DOHH2 (cell line): ENCODE results near the gene EML5.

ENCODE experiments used
- H3F3A ChIP-seq: fragments of 200-600 bp; sonication (generic), shearing (Covaris generic); 2 replicates; pipeline ENCODE4 v1.6.0; 2016; ENCODE audit warnings: antibody characterized with exemption, mild to moderate bottlenecking; ENCODE audit not compliant: control insufficient read depth, insufficient read depth
- H3K27ac ChIP-seq: fragments of 200-600 bp; sonication (generic); 2 replicates; pipeline ENCODE4 v1.5.1; 2014; ENCODE audit warnings: low read depth, mild to moderate bottlenecking, low read length, moderate library complexity
- H3K27me3 ChIP-seq: fragments of 200-600 bp; sonication (generic); 2 replicates; pipeline ENCODE4 v1.6.1; 2014; ENCODE audit warnings: mild to moderate bottlenecking, low read length, mixed read lengths; ENCODE audit not compliant: control insufficient read depth
- H3K36me3 ChIP-seq: fragments of 200-600 bp; sonication (generic); 2 replicates; pipeline ENCODE4 v1.6.1; 2014; ENCODE audit warnings: mild to moderate bottlenecking, low read length, moderate library complexity, mixed read lengths; ENCODE audit not compliant: control insufficient read depth
- H3K4me1 ChIP-seq: fragments of 200-600 bp; sonication (generic); 2 replicates; pipeline ENCODE4 v1.6.1; 2014; ENCODE audit warnings: mild to moderate bottlenecking, low read length, mixed read lengths; ENCODE audit not compliant: control insufficient read depth
- H3K4me2 ChIP-seq: fragments of 200-600 bp; sonication (generic); 2 replicates; pipeline ENCODE4 v1.6.0; 2014; ENCODE audit warnings: mild to moderate bottlenecking, low read length, moderate library complexity
- H3K4me3 ChIP-seq: fragments of 200-600 bp; sonication (generic); 2 replicates; pipeline ENCODE4 v1.5.1; 2014; ENCODE audit warnings: mild to moderate bottlenecking, low read length, mixed read lengths
- H3K79me2 ChIP-seq: fragments of 200-600 bp; sonication (generic); 2 replicates; pipeline ENCODE4 v1.6.1; 2014; ENCODE audit warnings: mild to moderate bottlenecking, low read length, mixed read lengths; ENCODE audit not compliant: control insufficient read depth
- H3K9me2 ChIP-seq: fragments of 200-600 bp; sonication (generic); replicated peaks from 2 replicates; pipeline ENCODE4 v1.6.1; 2014; ENCODE audit warnings: mild to moderate bottlenecking, low read length, mixed read lengths; ENCODE audit not compliant: control insufficient read depth
- H3K9me3 ChIP-seq: fragments of 200-600 bp; sonication (generic); 2 replicates; pipeline ENCODE4 v1.6.1; 2014; ENCODE audit warnings: antibody characterized with exemption, low read length, mixed read lengths; ENCODE audit not compliant: control insufficient read depth, insufficient read depth
- H4K20me1 ChIP-seq: fragments of 200-600 bp; sonication (generic); 2 replicates; pipeline ENCODE4 v1.6.0; 2014; ENCODE audit warnings: low read depth, mild to moderate bottlenecking, antibody characterized with exemption, low read length, moderate library complexity; ENCODE audit not compliant: control insufficient read depth, insufficient read depth
- EZH2phosphoT487 ChIP-seq: fragments of 200-600 bp; sonication (generic); IDR thresholded peaks from 2 replicates; pipeline ENCODE4 v1.6.1; 2017; ENCODE audit warnings: borderline replicate concordance, mild to moderate bottlenecking, antibody characterized with exemption, low read length, moderate library complexity, mixed read lengths
- TF ChIP-seq, protein P1 (sequence below): fragments of 200-600 bp; sonication (generic); IDR thresholded peaks from one replicate; pipeline ENCODE4 v1.5.1; 2014; ENCODE audit warnings: antibody characterized with exemption, mild to moderate bottlenecking, low read depth, low read length; ENCODE audit not compliant: poor library complexity, severe bottlenecking

The EML5 gene

DNA sequence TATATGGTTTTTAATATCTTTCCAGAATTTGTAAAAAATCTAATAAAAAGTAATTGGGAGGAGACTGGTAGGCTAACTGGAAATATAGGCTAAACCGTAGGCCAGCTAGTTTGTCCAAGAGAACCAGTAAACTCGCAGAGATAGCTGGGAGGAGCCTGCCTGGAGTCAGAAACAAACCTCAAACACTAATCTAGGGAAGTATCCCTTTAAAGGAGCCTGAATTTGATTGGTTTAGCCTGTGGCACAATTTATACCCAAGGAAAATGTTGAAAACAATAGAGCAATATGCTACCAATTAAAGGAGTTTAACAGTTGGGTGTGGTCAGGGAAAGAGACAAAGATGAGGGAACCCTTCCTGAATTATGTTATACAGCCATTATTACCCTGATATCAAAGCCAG is 109.6 kb downstream of the EML5 start:
- Histone ChIP-seq H3K4me2 (no peak overlapping the region), H3K9me2 (no peaks in the 10 kb centered on the region), H3K4me3 (no peak overlapping the region), H3K79me2 (no peaks in the 10 kb centered on the region), H3K4me1 (no peaks in the 10 kb centered on the region), H3K36me3 (no peaks in the 10 kb centered on the region), H3F3A (no peaks in the 10 kb centered on the region), H4K20me1 (no peaks in the 10 kb centered on the region), H3K27me3 (no peaks in the 10 kb centered on the region), H3K9me3 (no peaks in the 10 kb centered on the region), H3K27ac (no peak overlapping the region)
- TF ChIP-seq EZH2phosphoT487 = no peak
- TF ChIP-seq, protein P1, sequence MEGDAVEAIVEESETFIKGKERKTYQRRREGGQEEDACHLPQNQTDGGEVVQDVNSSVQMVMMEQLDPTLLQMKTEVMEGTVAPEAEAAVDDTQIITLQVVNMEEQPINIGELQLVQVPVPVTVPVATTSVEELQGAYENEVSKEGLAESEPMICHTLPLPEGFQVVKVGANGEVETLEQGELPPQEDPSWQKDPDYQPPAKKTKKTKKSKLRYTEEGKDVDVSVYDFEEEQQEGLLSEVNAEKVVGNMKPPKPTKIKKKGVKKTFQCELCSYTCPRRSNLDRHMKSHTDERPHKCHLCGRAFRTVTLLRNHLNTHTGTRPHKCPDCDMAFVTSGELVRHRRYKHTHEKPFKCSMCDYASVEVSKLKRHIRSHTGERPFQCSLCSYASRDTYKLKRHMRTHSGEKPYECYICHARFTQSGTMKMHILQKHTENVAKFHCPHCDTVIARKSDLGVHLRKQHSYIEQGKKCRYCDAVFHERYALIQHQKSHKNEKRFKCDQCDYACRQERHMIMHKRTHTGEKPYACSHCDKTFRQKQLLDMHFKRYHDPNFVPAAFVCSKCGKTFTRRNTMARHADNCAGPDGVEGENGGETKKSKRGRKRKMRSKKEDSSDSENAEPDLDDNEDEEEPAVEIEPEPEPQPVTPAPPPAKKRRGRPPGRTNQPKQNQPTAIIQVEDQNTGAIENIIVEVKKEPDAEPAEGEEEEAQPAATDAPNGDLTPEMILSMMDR = no peak

DNA sequence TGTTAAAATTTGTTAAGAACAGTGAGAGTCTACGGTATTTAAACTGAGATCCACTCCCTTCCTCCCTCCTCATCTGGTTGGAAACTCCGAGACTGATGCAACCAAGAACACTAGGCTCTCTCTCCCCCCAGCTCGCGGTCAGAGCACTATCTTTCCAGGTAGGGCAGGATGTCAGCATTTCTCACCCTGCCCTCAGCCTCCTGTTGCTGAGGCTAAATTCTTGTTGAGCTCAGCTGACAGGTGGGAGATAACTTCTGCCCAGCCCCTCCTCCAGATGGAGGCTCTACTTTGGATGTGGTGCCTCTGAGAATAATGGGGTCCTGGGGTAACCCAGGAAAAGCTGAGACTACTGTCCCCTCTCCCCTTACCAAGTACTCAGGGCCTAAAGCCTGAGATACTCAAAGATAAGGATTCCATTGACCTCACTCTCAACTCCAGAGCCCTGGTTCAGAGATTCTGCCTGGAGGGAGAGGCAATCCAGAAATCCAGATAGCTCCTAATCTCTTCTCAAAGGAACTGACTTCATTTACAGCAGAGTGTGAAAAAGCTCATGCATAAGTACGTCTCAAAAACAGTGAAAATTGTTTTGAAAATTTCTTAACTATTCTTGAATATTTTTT is 110.1 kb downstream of the EML5 start:
- Histone ChIP-seq H3F3A (no peaks in the 10 kb centered on the region), H3K79me2 (no peaks in the 10 kb centered on the region), H3K27ac (no peak overlapping the region), H3K9me3 (no peaks in the 10 kb centered on the region), H3K9me2 (no peaks in the 10 kb centered on the region), H3K4me1 (no peaks in the 10 kb centered on the region), H3K36me3 (no peaks in the 10 kb centered on the region), H3K4me3 (no peak overlapping the region), H3K4me2 (no peak overlapping the region), H3K27me3 (no peaks in the 10 kb centered on the region), H4K20me1 (no peaks in the 10 kb centered on the region)
- no peak for TF ChIP-seq EZH2phosphoT487
- TF ChIP-seq, protein P1 = no peak

DNA sequence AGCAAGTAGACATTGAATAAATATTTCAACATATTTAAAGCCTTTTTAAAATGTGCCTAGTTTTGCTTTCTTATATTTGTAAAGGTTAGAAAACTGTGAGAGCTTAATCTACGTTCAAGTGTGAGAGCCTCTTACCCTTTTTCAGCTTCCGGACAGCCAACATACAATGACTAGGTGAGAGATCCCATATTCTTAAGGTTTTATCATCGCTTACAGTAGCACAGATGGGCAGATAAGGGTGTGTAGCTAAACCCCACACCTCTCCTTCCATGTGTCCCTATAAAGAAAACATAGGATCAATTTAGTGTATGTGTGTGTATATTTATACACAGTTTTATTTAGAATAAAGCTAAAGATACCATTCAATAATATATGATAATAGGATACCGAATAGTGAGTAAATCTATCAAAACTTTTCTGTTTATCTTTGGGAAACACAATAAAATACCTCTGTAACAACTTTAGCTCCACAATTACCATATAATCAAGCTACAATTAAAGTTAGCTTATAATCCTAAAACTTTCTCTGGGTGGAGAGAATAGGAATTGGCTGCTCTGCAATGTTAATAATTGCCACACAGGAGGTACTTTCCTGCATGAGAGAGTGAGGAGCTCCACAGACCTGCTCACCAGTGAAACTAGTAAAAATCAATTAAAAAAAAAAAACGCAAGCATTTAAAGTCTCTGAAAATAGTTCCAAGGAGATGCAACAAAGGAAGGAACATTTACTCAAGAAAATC is 110.8 kb downstream of the EML5 start:
- no peaks in the 10 kb centered on the region for H3K27me3 ChIP-seq
- H3K27ac ChIP-seq = no peak overlapping the region
- H3K36me3 ChIP-seq = no peaks in the 10 kb centered on the region
- no peaks in the 10 kb centered on the region for H4K20me1 ChIP-seq
- H3K9me2 ChIP-seq = no peaks in the 10 kb centered on the region
- H3K4me2 ChIP-seq = no peak overlapping the region
- no peaks in the 10 kb centered on the region for H3K9me3 ChIP-seq
- no peak overlapping the region for H3K4me3 ChIP-seq
- no peaks in the 10 kb centered on the region for H3K4me1 ChIP-seq
- H3K79me2 ChIP-seq = no peaks in the 10 kb centered on the region
- no peaks in the 10 kb centered on the region for H3F3A ChIP-seq
- TF ChIP-seq, protein P1 = no peak
- TF ChIP-seq EZH2phosphoT487 = no peak
